NCI-H82 treated with DMSO at 0.1 percent for 48 hours (cell line): ENCODE results near the gene NLRC3.

Experiments
- DNase-seq: peaks from one replicate; lab custom pipeline; 2025; ENCODE audit not compliant: unreplicated experiment; lab: John Stamatoyannopoulos, UW

NLRC3 gene

GRCh38 chr16:3581392-3581791 lies 4.2 kb upstream of the NLRC3 start:
- DNase-seq: no peak

GRCh38 chr16:3580686-3581085 lies 3.5 kb upstream of the NLRC3 start:
- no peak for DNase-seq

GRCh38 chr16:3580251-3580651 lies 3.0 kb upstream of the NLRC3 start:
- no peak for DNase-seq

- no peak for DNase-seq
These were observed 2.6 kb upstream of the NLRC3 start for GRCh38 chr16:3579776-3580175.

- no peak for DNase-seq
These were observed 1.7 kb upstream of the NLRC3 start for GRCh38 chr16:3578610-3579551.

GRCh38 chr16:3578121-3578520 lies 918 bp upstream of the NLRC3 start:
- DNase-seq: no peak

GRCh38 chr16:3576211-3576610 lies 992 bp downstream of the NLRC3 start:
- no peak for DNase-seq

- no peak for DNase-seq
These were observed 1.7 kb downstream of the NLRC3 start for GRCh38 chr16:3575491-3575890.

GRCh38 chr16:3574195-3574594 lies 3.0 kb downstream of the NLRC3 start:
- DNase-seq: no peak

GRCh38 chr16:3573146-3573815 lies 3.9 kb downstream of the NLRC3 start:
- DNase-seq: no peak

- no peak for DNase-seq
These were observed 6.7 kb downstream of the NLRC3 start for GRCh38 chr16:3570420-3571062.

GRCh38 chr16:3569851-3570250 lies 7.4 kb downstream of the NLRC3 start:
- no peak for DNase-seq

GRCh38 chr16:3566990-3567389 lies 10.2 kb downstream of the NLRC3 start:
- no peak for DNase-seq

- DNase-seq: no peak
These were observed 12.4 kb downstream of the NLRC3 start for GRCh38 chr16:3564889-3565141.

GRCh38 chr16:3564130-3564888 lies 12.9 kb downstream of the NLRC3 start:
- no peak for DNase-seq

GRCh38 chr16:3562914-3563480 lies 14.2 kb downstream of the NLRC3 start:
- no peak for DNase-seq

GRCh38 chr16:3561626-3562025 lies 15.6 kb downstream of the NLRC3 start:
- no peak for DNase-seq

- no peak for DNase-seq
These were observed 22.8 kb downstream of the NLRC3 start for GRCh38 chr16:3554351-3554928.

- DNase-seq: no peak
These were observed 23.9 kb downstream of the NLRC3 start for GRCh38 chr16:3553138-3553923.
